ENCODE measurements around the gene TNFAIP8L2. TPM values are rescaled to one million over a fixed set of nuclear protein-coding genes. Genes with fewer than 3 reads are reported as not detected.
"Not testable (repeated sequence)": the region's sequence is repeated elsewhere in the genome, so short reads cannot be mapped to it uniquely, and the experiment has no call there.

TNFAIP8L2 gene
- total RNA-seq, 1 experiment from 2014 or later = not detected

- Histone ChIP-seq H3F3A (ENCODE audit: insufficient read depth, low read depth) (peaks cover 59% of the 10 kb centered on the region), H2AFZ (no peak overlapping the region), H3K36me3 (ENCODE audit: low read depth) (no peaks in the 10 kb centered on the region), H3K79me2 (ENCODE audit: low read depth) (peaks cover 25% of the 10 kb centered on the region), H4K20me1 (ENCODE audit: insufficient read depth) (no peaks in the 10 kb centered on the region), H3K4me3 (peak overlapping the region; percentile 85; the same call in 1 of the 2 replicates), H3K27ac (peak overlapping the region; percentile 93), H3K9me2 (ENCODE audit: insufficient read depth) (no peaks in the 10 kb centered on the region), H3K4me2 (peak overlapping the region; percentile 97), H3K4me1 (replicated peaks; ENCODE audit: insufficient read depth) (peaks cover 27% of the 10 kb centered on the region), H3K27me3 (ENCODE audit: insufficient read depth, low read depth) (no peaks in the 10 kb centered on the region), H3K9me3 (ENCODE audit: insufficient read depth, low read depth) (no peaks in the 10 kb centered on the region)
- TF ChIP-seq EZH2 (IDR thresholded peaks at IDR 0.05; ENCODE audit: low read depth) = no peak
- TF ChIP-seq, protein P1, sequence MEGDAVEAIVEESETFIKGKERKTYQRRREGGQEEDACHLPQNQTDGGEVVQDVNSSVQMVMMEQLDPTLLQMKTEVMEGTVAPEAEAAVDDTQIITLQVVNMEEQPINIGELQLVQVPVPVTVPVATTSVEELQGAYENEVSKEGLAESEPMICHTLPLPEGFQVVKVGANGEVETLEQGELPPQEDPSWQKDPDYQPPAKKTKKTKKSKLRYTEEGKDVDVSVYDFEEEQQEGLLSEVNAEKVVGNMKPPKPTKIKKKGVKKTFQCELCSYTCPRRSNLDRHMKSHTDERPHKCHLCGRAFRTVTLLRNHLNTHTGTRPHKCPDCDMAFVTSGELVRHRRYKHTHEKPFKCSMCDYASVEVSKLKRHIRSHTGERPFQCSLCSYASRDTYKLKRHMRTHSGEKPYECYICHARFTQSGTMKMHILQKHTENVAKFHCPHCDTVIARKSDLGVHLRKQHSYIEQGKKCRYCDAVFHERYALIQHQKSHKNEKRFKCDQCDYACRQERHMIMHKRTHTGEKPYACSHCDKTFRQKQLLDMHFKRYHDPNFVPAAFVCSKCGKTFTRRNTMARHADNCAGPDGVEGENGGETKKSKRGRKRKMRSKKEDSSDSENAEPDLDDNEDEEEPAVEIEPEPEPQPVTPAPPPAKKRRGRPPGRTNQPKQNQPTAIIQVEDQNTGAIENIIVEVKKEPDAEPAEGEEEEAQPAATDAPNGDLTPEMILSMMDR (conservative IDR thresholded peaks at IDR 0.05) = no peak
- ChIA-PET POLR2A (ENCODE audit: unreplicated experiment) (no interaction called here), CTCF (interaction anchor here (0.6 kb wide), 1 partner anchor 108 kb away, joined by 3 read pairs; no protein-coding TSS in a partner anchor)
- BruUV-seq (replicated peaks) = no TSS peak
- intact Hi-C loops (cut with micrococcal nuclease; ENCODE audit: unreplicated experiment) = loop anchor here (2.0 to 10.0 kb wide), 3 partner anchors 351 to 841 kb away; partner anchors contain the start of genes S100A10, S100A11 and TUFT1
- DNase-seq = no peak
Measured at GRCh38 chr1:151193856-151194255, 37.4 kb downstream of the TNFAIP8L2 start.

DNA sequence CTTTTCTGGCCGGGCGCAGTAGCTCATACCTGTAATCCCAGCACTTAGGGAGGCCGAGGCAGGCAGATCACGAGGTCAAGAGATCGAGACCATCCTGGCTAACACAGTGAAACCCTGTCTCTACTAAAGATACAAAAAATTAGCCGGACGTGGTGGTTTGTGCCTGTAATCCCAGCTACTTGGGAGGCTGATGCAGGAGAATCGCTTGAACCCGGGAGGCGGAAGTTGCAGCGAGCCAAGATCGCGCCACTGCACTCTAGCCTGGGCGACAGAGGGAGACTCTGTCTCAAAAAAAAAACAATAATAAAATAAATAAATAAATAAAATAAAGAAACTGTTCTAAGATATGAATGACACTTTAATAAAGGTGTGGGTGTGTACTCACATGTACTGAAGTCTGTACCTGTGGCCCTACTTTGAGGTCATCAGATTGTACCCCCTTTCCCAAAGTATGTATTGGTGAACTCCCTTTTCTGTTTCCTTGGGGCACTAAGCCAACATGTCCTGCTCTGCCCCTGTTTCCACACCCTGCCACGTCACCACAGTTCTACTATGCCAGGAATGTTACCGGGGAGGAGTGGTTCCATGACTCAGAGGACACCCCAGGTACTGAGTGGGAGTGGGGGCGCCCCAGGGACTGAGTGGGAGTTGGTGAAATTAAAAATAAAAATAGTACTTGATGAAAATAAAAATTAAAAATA is 38.6 kb downstream of the TNFAIP8L2 start:
- peak; percentile 91 to 94 for DNase-seq
- Histone ChIP-seq H3K4me3 (peak overlapping the region; percentile 85), H3K79me2 (ENCODE audit: low read depth) (peaks cover 27% of the 10 kb centered on the region), H3K4me2 (peak overlapping the region; percentile 97), H3K27ac (peak overlapping the region; percentile 93), H3F3A (ENCODE audit: insufficient read depth, low read depth) (peaks cover 59% of the 10 kb centered on the region), H3K4me1 (replicated peaks; ENCODE audit: insufficient read depth) (peaks cover 27% of the 10 kb centered on the region), H2AFZ (peak overlapping the region; percentile 80)
- BruUV-seq (replicated peaks); H3K36me3 ChIP-seq (ENCODE audit: low read depth); H3K9me3 ChIP-seq (ENCODE audit: insufficient read depth, low read depth); H3K27me3 ChIP-seq (ENCODE audit: insufficient read depth, low read depth); H3K9me2 ChIP-seq (ENCODE audit: insufficient read depth); H4K20me1 ChIP-seq (ENCODE audit: insufficient read depth): not testable (repeated sequence)
- ChIA-PET POLR2A (ENCODE audit: unreplicated experiment) (interaction anchor here (0.6 to 0.7 kb wide), 6 partner anchors 50 to 1008 kb away, joined by 3 to 26 read pairs (median 12); partner anchors contain the start of gene S100A11), CTCF (interaction anchor here (0.6 to 3.0 kb wide), 4 partner anchors 41 to 146 kb away, joined by 3 to 8 read pairs (median 4); no protein-coding TSS in a partner anchor)
- intact Hi-C loops (cut with micrococcal nuclease; ENCODE audit: unreplicated experiment) = loop anchor here (2.0 to 10.0 kb wide), 5 partner anchors 147 to 840 kb away; partner anchors contain the start of genes CGN, S100A10, S100A11 and TUFT1

- POLR2A ChIA-PET (ENCODE audit: unreplicated experiment) = no interaction called here
- H3K9me2 ChIP-seq (ENCODE audit: insufficient read depth) = no peaks in the 10 kb centered on the region
- H3K4me3 ChIP-seq = peak overlapping the region; percentile 85
- TF ChIP-seq, protein P1 (conservative IDR thresholded peaks at IDR 0.05) = peak; percentile 65
- no peak for TF ChIP-seq EZH2 (IDR thresholded peaks at IDR 0.05; ENCODE audit: low read depth)
- H3K27me3 ChIP-seq (ENCODE audit: insufficient read depth, low read depth) = no peaks in the 10 kb centered on the region
- CTCF ChIA-PET = interaction anchor here (0.7 to 3.0 kb wide), 2 partner anchors 56 to 968 kb away, joined by 4 to 8 read pairs; no protein-coding TSS in a partner anchor
- DNase-seq = peak; percentile 72 to 81
- peaks cover 31% of the 10 kb centered on the region for H3K4me1 ChIP-seq (replicated peaks; ENCODE audit: insufficient read depth)
- intact Hi-C loops (cut with micrococcal nuclease; ENCODE audit: unreplicated experiment) = loop anchor here (2.0 to 10.0 kb wide), 5 partner anchors 146 to 838 kb away; partner anchors contain the start of genes CGN, S100A11 and TUFT1
- H4K20me1 ChIP-seq (ENCODE audit: insufficient read depth) = peaks cover 18% of the 10 kb centered on the region
- H3K36me3 ChIP-seq (ENCODE audit: low read depth) = 0 out of 2 replicates have a peak, but pooled peaks cover under 1% of the 10 kb centered on the region
- H3K9me3 ChIP-seq (ENCODE audit: insufficient read depth, low read depth) = no peaks in the 10 kb centered on the region
- H3K79me2 ChIP-seq (ENCODE audit: low read depth) = peaks cover 40% of the 10 kb centered on the region
- peak overlapping the region; percentile 93 for H3K27ac ChIP-seq
- peak overlapping the region; percentile 77 for H2AFZ ChIP-seq
- H3K4me2 ChIP-seq = peak overlapping the region; percentile 97
- BruUV-seq (replicated peaks) = TSS peak; percentile 29
- H3F3A ChIP-seq (ENCODE audit: insufficient read depth, low read depth) = peaks cover 54% of the 10 kb centered on the region
Measured at GRCh38 chr1:151196292-151196800, 39.9 kb downstream of the TNFAIP8L2 start.
